H9 (cell line): ENCODE results near the gene VPS4A. TPM values are rescaled to one million over a fixed set of nuclear protein-coding genes. Genes with fewer than 3 reads are reported as not detected.

Experiments
- DNase-seq: peaks from one replicate; pipeline ENCODE4 v3.0.0-alpha.2; 2017
- H2AFZ ChIP-seq: one replicate; pipeline ENCODE4 v1.6.1; 2013; ENCODE audit warnings: mild to moderate bottlenecking, low read length, control low read depth, moderate library complexity
- H2AK5ac ChIP-seq: 2 replicates; pipeline ENCODE4 v1.6.1; 2013; ENCODE audit warnings: low read length, control low read depth, mixed read lengths; ENCODE audit not compliant: insufficient read length
- H2BK120ac ChIP-seq: one replicate; pipeline ENCODE4 v1.6.1; 2013; ENCODE audit warnings: low read depth, mild to moderate bottlenecking, low read length, control low read depth, inconsistent platforms; ENCODE audit not compliant: poor library complexity, severe bottlenecking
- H2BK12ac ChIP-seq: 2 replicates; pipeline ENCODE4 v1.6.1; 2013; ENCODE audit warnings: low read length, control low read depth, mixed read lengths, low read depth; ENCODE audit not compliant: insufficient read length
- H2BK15ac ChIP-seq: 2 replicates; pipeline ENCODE4 v1.6.1; 2013; ENCODE audit warnings: low read depth, low read length, control low read depth
- H2BK20ac ChIP-seq: one replicate; pipeline ENCODE4 v1.6.1; 2013; ENCODE audit warnings: low read depth, mild to moderate bottlenecking, low read length, control low read depth, inconsistent platforms; ENCODE audit not compliant: poor library complexity, severe bottlenecking
- H2BK5ac ChIP-seq: 2 replicates; pipeline ENCODE4 v1.6.1; 2013; ENCODE audit warnings: low read length, control low read depth, mixed read lengths; ENCODE audit not compliant: insufficient read length
- H3K14ac ChIP-seq: 2 replicates; pipeline ENCODE4 v1.6.1; 2013; ENCODE audit warnings: low read length, control low read depth; ENCODE audit not compliant: insufficient read depth
- H3K18ac ChIP-seq: 2 replicates; pipeline ENCODE4 v1.6.1; 2013; ENCODE audit warnings: low read depth, mild to moderate bottlenecking, mixed read lengths, low read length, control low read depth; ENCODE audit not compliant: insufficient read length
- H3K23ac ChIP-seq: 2 replicates; pipeline ENCODE4 v1.6.1; 2013; ENCODE audit warnings: low read length, control low read depth, mixed read lengths, low read depth; ENCODE audit not compliant: insufficient read length
- H3K23me2 ChIP-seq: 2 replicates; pipeline ENCODE4 v1.6.1; 2013; ENCODE audit warnings: low read depth, mild to moderate bottlenecking, mixed read lengths, low read length, control low read depth; ENCODE audit not compliant: insufficient read length, poor library complexity, severe bottlenecking
- H3K27ac ChIP-seq: 2 replicates; pipeline ENCODE4 v1.5.1; 2013; ENCODE audit warnings: low read length, control low read depth, mixed read lengths, low read depth; ENCODE audit not compliant: insufficient read length
- H3K27me3 ChIP-seq: 2 replicates; pipeline ENCODE4 v1.6.1; 2013; ENCODE audit warnings: low read length, control low read depth, inconsistent platforms; ENCODE audit not compliant: insufficient read depth
- H3K4ac ChIP-seq: 2 replicates; pipeline ENCODE4 v1.6.1; 2013; ENCODE audit warnings: low read depth, mild to moderate bottlenecking, control low read depth, inconsistent platforms, low read length, moderate library complexity
- H3K4me1 ChIP-seq: 2 replicates; pipeline ENCODE4 v1.6.1; 2013; ENCODE audit warnings: low read length, control low read depth, inconsistent platforms; ENCODE audit not compliant: insufficient read depth
- H3K4me2 ChIP-seq: 2 replicates; pipeline ENCODE4 v1.6.1; 2013; ENCODE audit warnings: low read length, control low read depth, mixed read lengths; ENCODE audit not compliant: insufficient read length, insufficient read depth
- H3K56ac ChIP-seq: 2 replicates; pipeline ENCODE4 v1.6.1; 2013; ENCODE audit warnings: low read depth, mild to moderate bottlenecking, mixed read lengths, low read length, control low read depth; ENCODE audit not compliant: insufficient read length
- H3K79me1 ChIP-seq: 2 replicates; pipeline ENCODE4 v1.6.1; 2013; ENCODE audit warnings: low read depth, mild to moderate bottlenecking, moderate library complexity, low read length, control low read depth, inconsistent platforms; ENCODE audit not compliant: insufficient read depth, poor library complexity, severe bottlenecking
- H3K79me2 ChIP-seq: 2 replicates; pipeline ENCODE4 v1.6.1; 2013; ENCODE audit warnings: low read length, control low read depth, inconsistent platforms; ENCODE audit not compliant: insufficient read depth
- H3K9ac ChIP-seq: 2 replicates; pipeline ENCODE4 v1.6.1; 2013; ENCODE audit warnings: low read length, control low read depth, mixed read lengths; ENCODE audit not compliant: insufficient read length; ENCODE audit errors: extremely low read depth
- H3K9me3 ChIP-seq: one replicate; pipeline ENCODE4 v1.6.1; 2013; ENCODE audit warnings: low read depth, low read length, inconsistent platforms; ENCODE audit not compliant: control insufficient read depth
- H3T11ph ChIP-seq: one replicate; pipeline ENCODE4 v1.6.1; 2013; ENCODE audit warnings: mild to moderate bottlenecking, low read length, control low read depth, inconsistent platforms
- H4K20me1 ChIP-seq: one replicate; pipeline ENCODE4 v1.6.1; 2013; ENCODE audit not compliant: control insufficient read depth, insufficient read length, insufficient read depth
- H4K5ac ChIP-seq: 2 replicates; pipeline ENCODE4 v1.6.1; 2013; ENCODE audit warnings: low read depth, mild to moderate bottlenecking, mixed read lengths, low read length, control low read depth; ENCODE audit not compliant: insufficient read length
- H4K8ac ChIP-seq: replicated peaks from 2 replicates; pipeline ENCODE4 v1.6.1; 2013; ENCODE audit warnings: low read length, control low read depth, mixed read lengths, low read depth; ENCODE audit not compliant: insufficient read length
- H4K91ac ChIP-seq: 2 replicates; pipeline ENCODE4 v1.6.1; 2013; ENCODE audit warnings: low read depth, mild to moderate bottlenecking, moderate library complexity, mixed read lengths, low read length, control low read depth; ENCODE audit not compliant: insufficient read length
- H3K27ac Mint-ChIP-seq, 3 experiments: 2 replicates in 2 of 3; 3 replicates in 1 of 3; pipeline ENCODE4 v1.8.0; 2020 to 2021; ENCODE audit warnings: mixed read lengths in 3 of 3, mild to moderate bottlenecking in 1 of 3, moderate library complexity in 1 of 3
- H3K27me3 Mint-ChIP-seq: 2 replicates; pipeline ENCODE4 v1.8.0; 2021; ENCODE audit warnings: low read depth, mild to moderate bottlenecking, moderate library complexity, mixed read lengths
- H3K36me3 Mint-ChIP-seq, 3 experiments: 2 replicates in 2 of 3; 3 replicates in 1 of 3; pipeline ENCODE4 v1.8.0; 2020 to 2021; ENCODE audit warnings: low read depth in 3 of 3, mixed read lengths in 3 of 3; ENCODE audit not compliant: insufficient read depth in 1 of 3
- H3K4me1 Mint-ChIP-seq, 2 experiments: 2 replicates each; pipeline ENCODE4 v1.8.0; 2020; ENCODE audit warnings: mixed read lengths in 2 of 2
- H3K4me3 Mint-ChIP-seq, 2 experiments: 2 replicates in 1 of 2; 3 replicates in 1 of 2; pipeline ENCODE4 v1.8.0; 2020 to 2021; ENCODE audit warnings: mild to moderate bottlenecking in 2 of 2, mixed read lengths in 2 of 2, moderate library complexity in 1 of 2
- H3K9me3 Mint-ChIP-seq, 2 experiments: 2 replicates in 1 of 2; 3 replicates in 1 of 2; pipeline ENCODE4 v1.8.0; 2020; ENCODE audit warnings: mild to moderate bottlenecking in 2 of 2, mixed read lengths in 2 of 2, moderate library complexity in 1 of 2
- CTCF ChIP-seq: fragments of 200-600 bp; sonication (generic); conservative IDR thresholded peaks from 3 replicates; pipeline ENCODE4 v1.8.0; 2021; ENCODE audit warnings: antibody characterized with exemption, mild to moderate bottlenecking
- WGBS: extraction: QIAGEN DNeasy Blood & Tissue Kit; methylation state at CpG from one replicate; pipeline ENCODE4 v1.1.7; 2013; ENCODE audit warnings: missing lambda C conversion rate, low lambda C conversion rate, mixed read lengths; ENCODE audit not compliant: insufficient read length; ENCODE audit errors: extremely low coverage; 5-methylcytosine and 5-hydroxymethylcytosine counted together
- total RNA-seq: library from RNA; stranded (reverse); gene quantifications from 2 replicates; pipeline ENCODE4 v1.2.1, GENCODE V29; 2021

Gene VPS4A
- total RNA-seq, 1 experiment from 2014 or later = 27.1 TPM

DNA sequence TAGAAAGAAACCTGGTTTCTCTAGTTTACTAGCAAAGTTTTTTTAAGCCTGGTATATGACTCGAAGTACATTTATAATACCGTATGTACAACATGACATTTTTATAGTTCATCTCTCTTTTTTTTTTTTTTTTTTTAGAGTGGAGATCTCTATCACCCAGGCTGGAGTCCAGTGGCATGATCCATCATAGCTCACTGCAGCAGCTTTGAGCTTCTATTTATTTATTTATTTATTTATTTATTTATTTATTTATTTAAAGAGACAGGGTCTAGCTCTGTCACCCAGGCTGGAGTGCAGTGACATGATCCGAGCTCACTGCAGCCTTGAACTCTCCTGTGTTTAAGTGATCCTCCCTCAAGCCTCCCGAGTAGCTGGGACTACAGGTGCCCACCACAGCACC lies 25.9 kb upstream of the VPS4A start:
- Histone ChIP-seq H2AK5ac (no peak overlapping the region), H2BK15ac (no peak overlapping the region), H4K8ac (no peak overlapping the region), H3K9me3 (no peaks in the 10 kb centered on the region), H4K91ac (no peak overlapping the region), H3K79me2 (no peaks in the 10 kb centered on the region), H2BK20ac (no peak overlapping the region), H3K23me2 (no peaks in the 10 kb centered on the region), H3K9ac (no peak overlapping the region), H3K4ac (no peak overlapping the region), H3K4me1 (no peaks in the 10 kb centered on the region), H3K18ac (no peak overlapping the region), H2BK120ac (no peak overlapping the region), H3K14ac (no peak overlapping the region), H3K27me3 (no peaks in the 10 kb centered on the region), H2AFZ (no peak overlapping the region), H3K27ac (no peak overlapping the region), H4K5ac (no peak overlapping the region), H2BK5ac (no peak overlapping the region), H4K20me1 (no peaks in the 10 kb centered on the region), H3K56ac (no peak overlapping the region), H3K4me2 (no peak overlapping the region), H3K79me1 (no peaks in the 10 kb centered on the region), H3T11ph (no peak overlapping the region), H2BK12ac (no peak overlapping the region), H3K23ac (no peak overlapping the region)
- no peak for DNase-seq
- no peaks in the 10 kb centered on the region for H3K9me3 Mint-ChIP-seq
- no peak overlapping the region for H3K27ac Mint-ChIP-seq
- no peaks in the 10 kb centered on the region for H3K4me1 Mint-ChIP-seq
- H3K4me3 Mint-ChIP-seq = no peak overlapping the region
- no CpG with 5 or more reads among the region's 4 CpGs for WGBS
- no peaks in the 10 kb centered on the region for H3K27me3 Mint-ChIP-seq
- peaks cover 0 to 10% (median 5%) of the 10 kb centered on the region in 3 experiments; a peak in 5 of 7 replicates for H3K36me3 Mint-ChIP-seq
- no peak for TF ChIP-seq CTCF
